Upper lobe of left lung (tissue), 4 donors: ENCODE measurements around the gene SNED1.

ENCODE experiments used
- EP300 ChIP-seq, 4 donors: sonication (generic); formaldehyde crosslinking; IDR thresholded peaks; one replicate each; pipeline ENCODE4 v1.5.1; 2017; ENCODE audit warnings: antibody characterized with exemption in 4 of 4, control low read depth in 2 of 4
- POLR2A ChIP-seq, 4 donors: fragments of 450-650 bp; IDR thresholded peaks; one replicate each; pipeline ENCODE4 v1.5.1; 2016 to 2017; ENCODE audit warnings: antibody characterized with exemption in 4 of 4, mild to moderate bottlenecking in 2 of 4
- POLR2AphosphoS5 ChIP-seq, 2 donors: sonication (generic); formaldehyde crosslinking; IDR thresholded peaks; one replicate each; pipeline ENCODE4 v1.5.1; 2017; ENCODE audit warnings: antibody characterized with exemption in 2 of 2
- TF ChIP-seq, protein P1 (sequence below), 6 experiments: fragments of 450-650 bp in 4 of 6; fragments of 200-600 bp in 2 of 6; sonication (generic) in 2 of 6; IDR thresholded peaks; one replicate each; pipeline ENCODE4 v1.5.1; 2016 to 2019; ENCODE audit warnings: antibody characterized with exemption in 6 of 6

DNA sequence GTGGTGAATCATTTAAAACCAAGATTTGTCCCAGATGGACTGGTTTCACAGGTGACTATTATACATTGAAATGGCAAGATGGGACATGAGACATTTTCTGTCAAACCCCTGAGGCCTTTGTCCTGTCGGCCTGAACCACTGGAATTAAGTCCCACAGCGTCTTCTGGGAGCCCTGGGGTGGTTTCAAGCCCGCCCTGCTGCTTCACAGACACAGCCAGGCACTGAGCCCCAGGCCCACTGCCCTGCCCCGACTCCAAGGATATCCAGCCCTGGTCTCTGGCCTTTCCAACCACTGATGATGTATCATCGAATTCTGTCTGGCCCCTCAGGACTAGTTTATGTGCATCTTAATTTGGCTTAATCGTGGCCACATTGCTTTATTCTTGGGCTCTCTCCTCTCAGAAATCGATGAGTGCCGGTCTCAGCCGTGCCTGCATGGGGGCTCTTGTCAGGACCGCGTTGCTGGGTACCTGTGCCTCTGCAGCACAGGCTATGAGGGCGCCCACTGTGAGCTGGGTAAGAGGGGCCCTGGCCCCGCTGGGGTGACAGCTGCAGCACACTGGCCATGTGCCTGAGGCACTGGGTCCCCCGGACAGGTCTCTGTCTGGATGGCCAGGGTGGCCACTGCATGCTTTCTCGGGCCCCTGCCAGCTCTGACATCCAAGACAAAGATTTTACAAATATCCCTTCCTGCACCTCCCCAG lies 64.1 kb downstream of the SNED1 start:
- no peak for TF ChIP-seq POLR2A (IDR thresholded peaks at IDR 0.05)
- TF ChIP-seq, protein P1, sequence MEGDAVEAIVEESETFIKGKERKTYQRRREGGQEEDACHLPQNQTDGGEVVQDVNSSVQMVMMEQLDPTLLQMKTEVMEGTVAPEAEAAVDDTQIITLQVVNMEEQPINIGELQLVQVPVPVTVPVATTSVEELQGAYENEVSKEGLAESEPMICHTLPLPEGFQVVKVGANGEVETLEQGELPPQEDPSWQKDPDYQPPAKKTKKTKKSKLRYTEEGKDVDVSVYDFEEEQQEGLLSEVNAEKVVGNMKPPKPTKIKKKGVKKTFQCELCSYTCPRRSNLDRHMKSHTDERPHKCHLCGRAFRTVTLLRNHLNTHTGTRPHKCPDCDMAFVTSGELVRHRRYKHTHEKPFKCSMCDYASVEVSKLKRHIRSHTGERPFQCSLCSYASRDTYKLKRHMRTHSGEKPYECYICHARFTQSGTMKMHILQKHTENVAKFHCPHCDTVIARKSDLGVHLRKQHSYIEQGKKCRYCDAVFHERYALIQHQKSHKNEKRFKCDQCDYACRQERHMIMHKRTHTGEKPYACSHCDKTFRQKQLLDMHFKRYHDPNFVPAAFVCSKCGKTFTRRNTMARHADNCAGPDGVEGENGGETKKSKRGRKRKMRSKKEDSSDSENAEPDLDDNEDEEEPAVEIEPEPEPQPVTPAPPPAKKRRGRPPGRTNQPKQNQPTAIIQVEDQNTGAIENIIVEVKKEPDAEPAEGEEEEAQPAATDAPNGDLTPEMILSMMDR (IDR thresholded peaks at IDR 0.05), result no peak
- no peak for TF ChIP-seq EP300 (IDR thresholded peaks at IDR 0.05)
- no peak for TF ChIP-seq POLR2AphosphoS5 (IDR thresholded peaks at IDR 0.05)
